ENCODE results near the gene PILRA.

DNA sequence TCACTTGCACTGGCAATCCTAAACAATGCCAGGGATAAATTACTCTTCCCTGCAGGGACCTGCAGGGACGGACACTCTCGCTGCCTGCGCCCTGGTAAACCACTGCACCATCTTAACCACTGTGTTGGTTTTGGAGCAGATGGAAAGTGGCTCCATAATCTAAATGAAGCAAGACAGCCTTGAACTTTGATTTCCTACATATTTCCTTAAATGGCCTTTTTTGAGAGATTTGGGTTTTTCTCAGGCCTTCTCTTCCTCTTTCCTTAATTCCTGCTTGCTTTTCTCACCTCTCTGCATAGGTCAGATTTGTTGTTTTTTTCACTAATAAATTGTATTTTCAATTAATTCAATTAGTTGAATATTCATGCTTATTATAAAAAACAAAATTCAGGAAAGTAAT, 2.8 kb downstream of the PILRA start:
- TF ChIP-seq, protein P1, sequence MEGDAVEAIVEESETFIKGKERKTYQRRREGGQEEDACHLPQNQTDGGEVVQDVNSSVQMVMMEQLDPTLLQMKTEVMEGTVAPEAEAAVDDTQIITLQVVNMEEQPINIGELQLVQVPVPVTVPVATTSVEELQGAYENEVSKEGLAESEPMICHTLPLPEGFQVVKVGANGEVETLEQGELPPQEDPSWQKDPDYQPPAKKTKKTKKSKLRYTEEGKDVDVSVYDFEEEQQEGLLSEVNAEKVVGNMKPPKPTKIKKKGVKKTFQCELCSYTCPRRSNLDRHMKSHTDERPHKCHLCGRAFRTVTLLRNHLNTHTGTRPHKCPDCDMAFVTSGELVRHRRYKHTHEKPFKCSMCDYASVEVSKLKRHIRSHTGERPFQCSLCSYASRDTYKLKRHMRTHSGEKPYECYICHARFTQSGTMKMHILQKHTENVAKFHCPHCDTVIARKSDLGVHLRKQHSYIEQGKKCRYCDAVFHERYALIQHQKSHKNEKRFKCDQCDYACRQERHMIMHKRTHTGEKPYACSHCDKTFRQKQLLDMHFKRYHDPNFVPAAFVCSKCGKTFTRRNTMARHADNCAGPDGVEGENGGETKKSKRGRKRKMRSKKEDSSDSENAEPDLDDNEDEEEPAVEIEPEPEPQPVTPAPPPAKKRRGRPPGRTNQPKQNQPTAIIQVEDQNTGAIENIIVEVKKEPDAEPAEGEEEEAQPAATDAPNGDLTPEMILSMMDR (IDR thresholded peaks at IDR 0.05): no peak
- TF ChIP-seq POLR2AphosphoS5 (IDR thresholded peaks at IDR 0.05): no peak

Data from gastroesophageal sphincter (tissue), 3 donors.